ENCODE results near the gene PPP1R14B. TPM values are rescaled to one million over a fixed set of nuclear protein-coding genes. Genes with fewer than 3 reads are reported as not detected.

The PPP1R14B gene
- total and polyA plus RNA-seq, 2 donors = 31.6 to 62.8 TPM

- under 1% methylated on average over 34 of the region's 34 CpGs for WGBS
- Histone ChIP-seq H3K4me3 (ENCODE audit: low read depth, low read length) (peak overlapping the region; percentile 59), H3K27ac (ENCODE audit: low read depth) (peak overlapping the region; percentile 92), H3K36me3 (ENCODE audit: insufficient read depth) (no peaks in the 10 kb centered on the region), H3K4me1 (ENCODE audit: insufficient read depth) (no peaks in the 10 kb centered on the region)
- no peak for DNase-seq (ENCODE audit: extremely low spot score)
These were observed 22.3 kb upstream of the PPP1R14B start for GRCh38 chr11:64268893-64269539.

GRCh38 chr11:64268025-64268892 is 21.5 kb upstream of the PPP1R14B start:
- H3K27ac ChIP-seq (ENCODE audit: low read depth) = peak overlapping the region; percentile 92
- DNase-seq (ENCODE audit: extremely low spot score) = no peak
- H3K4me1 ChIP-seq (ENCODE audit: insufficient read depth) = no peaks in the 10 kb centered on the region
- peak overlapping the region; percentile 59 for H3K4me3 ChIP-seq (ENCODE audit: low read depth, low read length)
- WGBS = 35% methylated on average over 23 of the region's 23 CpGs
- no peaks in the 10 kb centered on the region for H3K36me3 ChIP-seq (ENCODE audit: insufficient read depth)

- Histone ChIP-seq H3K27ac (ENCODE audit: low read depth) (peak overlapping the region; percentile 92), H3K4me1 (ENCODE audit: insufficient read depth) (no peaks in the 10 kb centered on the region), H3K4me3 (ENCODE audit: low read depth, low read length) (no peak overlapping the region), H3K36me3 (ENCODE audit: insufficient read depth) (peaks cover 4% of the 10 kb centered on the region)
- no peak for DNase-seq (ENCODE audit: extremely low spot score)
- WGBS = 84% methylated on average over 27 of the region's 27 CpGs
These were observed 20.6 kb upstream of the PPP1R14B start for GRCh38 chr11:64267207-64267945.

- DNase-seq (ENCODE audit: extremely low spot score) = no peak
- WGBS = 87% methylated on average over 15 of the region's 15 CpGs
- Histone ChIP-seq H3K4me3 (ENCODE audit: low read depth, low read length) (no peak overlapping the region), H3K4me1 (ENCODE audit: insufficient read depth) (no peaks in the 10 kb centered on the region), H3K36me3 (ENCODE audit: insufficient read depth) (peaks cover 4% of the 10 kb centered on the region), H3K27ac (ENCODE audit: low read depth) (no peak overlapping the region)
These were observed 19.6 kb upstream of the PPP1R14B start for GRCh38 chr11:64266339-64266738.

GRCh38 chr11:64265176-64266160 is 18.7 kb upstream of the PPP1R14B start:
- no peak overlapping the region for H3K27ac ChIP-seq (ENCODE audit: low read depth)
- DNase-seq (ENCODE audit: extremely low spot score) = no peak
- no peak overlapping the region for H3K4me3 ChIP-seq (ENCODE audit: low read depth, low read length)
- WGBS = 92% methylated on average over 35 of the region's 35 CpGs
- H3K36me3 ChIP-seq (ENCODE audit: insufficient read depth) = peaks cover 4% of the 10 kb centered on the region
- no peaks in the 10 kb centered on the region for H3K4me1 ChIP-seq (ENCODE audit: insufficient read depth)

- H3K36me3 ChIP-seq (ENCODE audit: insufficient read depth) = peaks cover 5% of the 10 kb centered on the region
- WGBS = 81% methylated on average over 10 of the region's 10 CpGs
These were observed 17.7 kb upstream of the PPP1R14B start for GRCh38 chr11:64264371-64264852.

GRCh38 chr11:64263947-64264317 is 17.2 kb upstream of the PPP1R14B start:
- peaks cover 6% of the 10 kb centered on the region for H3K36me3 ChIP-seq (ENCODE audit: insufficient read depth)
- no peak overlapping the region for H3K27ac ChIP-seq (ENCODE audit: low read depth)
- no peak for DNase-seq (ENCODE audit: extremely low spot score)
- 87% methylated on average over 8 of the region's 8 CpGs for WGBS
- no peaks in the 10 kb centered on the region for H3K4me1 ChIP-seq (ENCODE audit: insufficient read depth)
- no peak overlapping the region for H3K4me3 ChIP-seq (ENCODE audit: low read depth, low read length)

More at GRCh38 chr11:64264371-64264852, 17.7 kb upstream of the PPP1R14B start:
- Histone ChIP-seq H3K4me1 (ENCODE audit: insufficient read depth) (no peaks in the 10 kb centered on the region), H3K27ac (ENCODE audit: low read depth) (no peak overlapping the region), H3K4me3 (ENCODE audit: low read depth, low read length) (no peak overlapping the region)
- DNase-seq (ENCODE audit: extremely low spot score) = no peak

GRCh38 chr11:64263021-64263946 is 16.5 kb upstream of the PPP1R14B start:
- H3K4me1 ChIP-seq (ENCODE audit: insufficient read depth) = no peaks in the 10 kb centered on the region
- H3K27ac ChIP-seq (ENCODE audit: low read depth) = no peak overlapping the region
- H3K4me3 ChIP-seq (ENCODE audit: low read depth, low read length) = no peak overlapping the region
- WGBS = 75% methylated on average over 29 of the region's 29 CpGs
- DNase-seq (ENCODE audit: extremely low spot score) = no peak
- peaks cover 7% of the 10 kb centered on the region for H3K36me3 ChIP-seq (ENCODE audit: insufficient read depth)

GRCh38 chr11:64262271-64263002 is 15.7 kb upstream of the PPP1R14B start:
- Histone ChIP-seq H3K27ac (ENCODE audit: low read depth) (no peak overlapping the region), H3K36me3 (ENCODE audit: insufficient read depth) (peaks cover 7% of the 10 kb centered on the region), H3K4me3 (ENCODE audit: low read depth, low read length) (no peak overlapping the region), H3K4me1 (ENCODE audit: insufficient read depth) (no peaks in the 10 kb centered on the region)
- WGBS = 93% methylated on average over 42 of the region's 42 CpGs
- DNase-seq (ENCODE audit: extremely low spot score) = no peak

- H3K36me3 ChIP-seq (ENCODE audit: insufficient read depth) = peaks cover 7% of the 10 kb centered on the region
- H3K4me3 ChIP-seq (ENCODE audit: low read depth, low read length) = no peak overlapping the region
- 92% methylated on average over 18 of the region's 18 CpGs for WGBS
- H3K4me1 ChIP-seq (ENCODE audit: insufficient read depth) = no peaks in the 10 kb centered on the region
- DNase-seq (ENCODE audit: extremely low spot score) = no peak
- H3K27ac ChIP-seq (ENCODE audit: low read depth) = no peak overlapping the region
These were observed 14.9 kb upstream of the PPP1R14B start for GRCh38 chr11:64261556-64262080.

GRCh38 chr11:64260147-64260708 is 13.5 kb upstream of the PPP1R14B start:
- no peak for DNase-seq (ENCODE audit: extremely low spot score)

More at GRCh38 chr11:64260147-64260708, 13.5 kb upstream of the PPP1R14B start:
- H3K4me1 ChIP-seq (ENCODE audit: insufficient read depth) = no peaks in the 10 kb centered on the region
- WGBS = 96% methylated on average over 6 of the region's 6 CpGs
- H3K36me3 ChIP-seq (ENCODE audit: insufficient read depth) = peaks cover 7% of the 10 kb centered on the region
- H3K27ac ChIP-seq (ENCODE audit: low read depth) = no peak overlapping the region
- H3K4me3 ChIP-seq (ENCODE audit: low read depth, low read length) = no peak overlapping the region

Measured in urinary bladder (tissue), 4 donors.